Renal cortex interstitium (tissue), 11 donors: ENCODE results near the gene PTPRU. TPM values are rescaled to one million over a fixed set of nuclear protein-coding genes. Genes with fewer than 3 reads are reported as not detected.
A peak's percentile ranks its signal among the peaks of the same experiment; 100 is the strongest.

Experiments
- DNase-seq, 11 donors: peaks; one replicate each; pipeline ENCODE4 v3.0.0-alpha.2; 2013; ENCODE audit warnings: low read depth in 9 of 11, low spot score in 4 of 11; ENCODE audit errors: extremely low read depth in 1 of 11
- polyA plus RNA-seq, 3 donors: library from polyadenylated mRNA; unstranded; fragments of 120-200 nt; gene quantifications; one replicate each; pipeline ENCODE4 v1.2.1, GENCODE V29; 2013; ENCODE audit not compliant: insufficient read length in 3 of 3

The PTPRU gene
- polyA plus RNA-seq, 3 donors, result 11.9 to 19.4 (median 15.4) TPM

GRCh38 chr1:29237852-29238619 is 1.7 kb downstream of the PTPRU start:
- no peak for DNase-seq

GRCh38 chr1:29238620-29239002 is 2.3 kb downstream of the PTPRU start:
- no peak for DNase-seq

GRCh38 chr1:29239142-29239541 is 2.8 kb downstream of the PTPRU start:
- DNase-seq, result no peak

- DNase-seq, result no peak
Measured at GRCh38 chr1:29240400-29240837, 4.1 kb downstream of the PTPRU start.

- no peak for DNase-seq
Measured at GRCh38 chr1:29240986-29241385, 4.7 kb downstream of the PTPRU start.

- DNase-seq, result no peak
Measured at GRCh38 chr1:29243023-29243870, 6.9 kb downstream of the PTPRU start.

- DNase-seq, result no peak
Measured at GRCh38 chr1:29243871-29244200, 7.5 kb downstream of the PTPRU start.

- no peak for DNase-seq
Measured at GRCh38 chr1:29245261-29245660, 8.9 kb downstream of the PTPRU start.

GRCh38 chr1:29245876-29246275 is 9.6 kb downstream of the PTPRU start:
- DNase-seq, result no peak

GRCh38 chr1:29247044-29247443 is 10.7 kb downstream of the PTPRU start:
- DNase-seq, result no peak

GRCh38 chr1:29247571-29248273 is 11.4 kb downstream of the PTPRU start:
- no peak for DNase-seq

GRCh38 chr1:29248409-29248808 is 12.1 kb downstream of the PTPRU start:
- DNase-seq, result no peak

GRCh38 chr1:29249170-29249691 is 12.9 kb downstream of the PTPRU start:
- peak in 1 of 11 donors; percentile 51 for DNase-seq

GRCh38 chr1:29249951-29250581 is 13.7 kb downstream of the PTPRU start:
- DNase-seq, result no peak

GRCh38 chr1:29251164-29252124 is 15.1 kb downstream of the PTPRU start:
- no peak for DNase-seq

- DNase-seq, result no peak
Measured at GRCh38 chr1:29253180-29253579, 16.9 kb downstream of the PTPRU start.

- DNase-seq, result no peak
Measured at GRCh38 chr1:29254346-29254745, 18.0 kb downstream of the PTPRU start.

- DNase-seq, result no peak
Measured at GRCh38 chr1:29255134-29255666, 18.9 kb downstream of the PTPRU start.
